Large intestine (tissue), 3 donors: ENCODE results near the gene CDK10. TPM values are rescaled to one million over a fixed set of nuclear protein-coding genes. Genes with fewer than 3 reads are reported as not detected.
A peak's percentile ranks its signal among the peaks of the same experiment; 100 is the strongest.
"Not testable (repeated sequence)": the region's sequence is repeated elsewhere in the genome, so short reads cannot be mapped to it uniquely, and the experiment has no call there.

Experiments
- DNase-seq, 2 donors: peaks; one replicate each; pipeline versions ENCODE4 v3.0.0 to v3.0.0-alpha.2; 2013
- H3K27ac ChIP-seq: one replicate; pipeline ENCODE4 v1.5.1; 2013; ENCODE audit warnings: low read length
- H3K27me3 ChIP-seq: 2 replicates; pipeline ENCODE4 v1.6.1; 2013; ENCODE audit warnings: low read length; ENCODE audit not compliant: control insufficient read depth, insufficient read depth
- H3K36me3 ChIP-seq: 2 replicates; pipeline ENCODE4 v1.6.1; 2013; ENCODE audit warnings: low read length; ENCODE audit not compliant: control insufficient read depth, insufficient read depth
- H3K4me1 ChIP-seq: one replicate; pipeline ENCODE4 v1.6.1; 2013; ENCODE audit warnings: low read length; ENCODE audit not compliant: control insufficient read depth, insufficient read depth
- H3K4me3 ChIP-seq: one replicate; pipeline ENCODE4 v1.5.1; 2013; ENCODE audit warnings: low read length
- H3K9me3 ChIP-seq: one replicate; pipeline ENCODE4 v1.6.1; 2013; ENCODE audit warnings: mild to moderate bottlenecking, low read depth, low read length, moderate library complexity; ENCODE audit not compliant: control insufficient read depth
- WGBS: methylation state at CpG from one replicate; pipeline ENCODE4 v1.1.5; 2013; ENCODE audit warnings: low lambda C conversion rate; ENCODE audit not compliant: insufficient coverage; 5-methylcytosine and 5-hydroxymethylcytosine counted together
- polyA plus RNA-seq: library from polyadenylated mRNA; unstranded; fragments of 120-200 nt; gene quantifications from one replicate; pipeline ENCODE4 v1.2.1, GENCODE V29; 2013

CDK10 gene
- polyA plus RNA-seq, 1 donor = 165 TPM

DNA sequence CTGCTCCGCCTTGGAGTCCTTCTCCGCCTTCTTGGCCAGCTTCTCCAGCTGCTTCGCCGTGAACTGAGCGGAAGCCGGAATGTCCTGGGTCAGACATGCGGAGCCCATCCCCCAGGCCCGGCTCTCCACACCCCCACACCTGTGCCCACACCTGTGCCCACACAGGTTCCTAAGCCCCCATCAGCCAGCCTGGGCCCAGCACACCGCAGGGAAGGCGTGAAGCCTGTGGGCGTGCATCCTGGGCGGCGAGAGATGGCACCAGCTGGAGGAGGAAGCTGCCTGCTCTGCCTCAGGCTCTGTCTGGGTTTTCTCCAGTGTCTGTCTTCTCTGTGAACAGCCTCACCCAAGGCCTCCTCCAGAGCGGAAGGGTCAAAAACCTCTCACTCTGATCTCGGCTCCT, 34.9 kb upstream of the CDK10 start:
- no peak overlapping the region for H3K4me3 ChIP-seq
- H3K4me1 ChIP-seq = peaks cover 4% of the 10 kb centered on the region
- no peak for DNase-seq
- no peak overlapping the region for H3K27ac ChIP-seq
- peaks cover 3% of the 10 kb centered on the region for H3K9me3 ChIP-seq
- H3K27me3 ChIP-seq = no peaks in the 10 kb centered on the region
- peaks cover 36% of the 10 kb centered on the region for H3K36me3 ChIP-seq
- WGBS = no CpG with 5 or more reads among the region's 15 CpGs

DNA sequence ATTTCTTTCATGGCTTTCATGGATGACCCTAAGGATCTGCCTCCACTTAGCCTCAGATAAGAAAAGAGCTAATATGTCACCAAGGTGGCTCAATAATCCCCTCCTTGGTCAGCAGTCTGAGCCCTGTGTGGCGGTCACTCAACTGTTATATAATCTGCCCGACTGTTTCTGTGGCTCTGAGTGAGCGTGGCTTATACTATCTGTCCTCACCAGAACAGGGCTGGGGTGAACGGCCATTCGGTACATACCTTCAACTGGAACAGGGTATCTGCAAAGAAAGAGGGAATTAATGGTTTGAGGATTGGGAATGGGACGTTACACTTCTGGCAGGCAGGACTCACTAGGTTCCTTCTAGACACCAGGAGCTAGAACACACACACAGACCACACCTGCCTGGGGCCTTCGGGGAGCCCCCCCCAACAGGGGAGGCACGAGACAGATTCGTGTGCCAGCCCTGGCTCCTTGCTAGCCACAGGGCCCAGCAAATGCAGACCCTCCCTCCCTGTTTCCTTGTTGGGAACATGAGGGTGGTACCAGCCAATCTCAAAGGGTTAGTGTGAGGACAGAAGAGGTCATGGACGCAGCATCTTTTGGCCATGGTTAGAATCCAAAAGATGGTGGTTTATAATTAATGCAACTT, 32.7 kb upstream of the CDK10 start:
- no CpG with 5 or more reads among the region's 10 CpGs for WGBS
- peaks cover 28% of the 10 kb centered on the region for H3K36me3 ChIP-seq

DNA sequence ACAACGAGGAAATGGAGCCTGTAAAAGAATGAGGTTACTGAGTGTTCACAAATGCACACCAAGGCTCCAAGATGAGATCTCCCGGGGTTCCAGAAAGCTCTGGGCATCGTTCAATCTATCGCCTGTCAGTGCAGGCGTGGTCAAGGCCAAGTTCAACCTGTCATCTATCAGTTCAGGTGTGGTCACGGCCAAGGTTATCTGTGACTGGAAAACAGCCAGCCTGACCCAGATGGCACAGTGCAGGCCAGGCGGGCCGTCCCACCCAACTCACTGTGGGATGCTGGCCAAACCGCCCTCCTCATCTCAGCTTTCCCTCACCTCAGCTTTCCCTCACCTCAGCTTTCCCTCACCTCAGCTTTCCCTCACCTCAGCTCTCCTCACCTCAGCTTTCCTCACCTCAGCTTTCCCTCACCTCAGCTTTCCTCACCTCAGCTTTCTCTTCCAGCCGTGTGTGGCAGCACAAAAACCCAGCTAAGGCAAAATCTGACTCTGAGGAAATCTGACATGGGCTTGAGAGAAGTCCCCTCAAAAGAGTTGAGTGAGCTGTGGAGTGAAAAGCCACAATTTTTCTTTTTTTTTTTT, 31.3 kb upstream of the CDK10 start:
- Histone ChIP-seq H3K4me1 (peaks cover 17% of the 10 kb centered on the region), H3K36me3 (peaks cover 27% of the 10 kb centered on the region), H3K27ac (no peak overlapping the region), H3K27me3 (no peaks in the 10 kb centered on the region), H3K9me3 (no peaks in the 10 kb centered on the region), H3K4me3 (no peak overlapping the region)
- DNase-seq = no peak
- 76% methylated on average over 3 of the region's 10 CpGs for WGBS

More for the DNA sequence above, 32.7 kb upstream of the CDK10 start:
- H3K4me3 ChIP-seq = no peak overlapping the region
- no peak for DNase-seq
- H3K9me3 ChIP-seq = no peaks in the 10 kb centered on the region
- H3K27me3 ChIP-seq = no peaks in the 10 kb centered on the region
- no peak overlapping the region for H3K27ac ChIP-seq
- H3K4me1 ChIP-seq = peaks cover 13% of the 10 kb centered on the region

DNA sequence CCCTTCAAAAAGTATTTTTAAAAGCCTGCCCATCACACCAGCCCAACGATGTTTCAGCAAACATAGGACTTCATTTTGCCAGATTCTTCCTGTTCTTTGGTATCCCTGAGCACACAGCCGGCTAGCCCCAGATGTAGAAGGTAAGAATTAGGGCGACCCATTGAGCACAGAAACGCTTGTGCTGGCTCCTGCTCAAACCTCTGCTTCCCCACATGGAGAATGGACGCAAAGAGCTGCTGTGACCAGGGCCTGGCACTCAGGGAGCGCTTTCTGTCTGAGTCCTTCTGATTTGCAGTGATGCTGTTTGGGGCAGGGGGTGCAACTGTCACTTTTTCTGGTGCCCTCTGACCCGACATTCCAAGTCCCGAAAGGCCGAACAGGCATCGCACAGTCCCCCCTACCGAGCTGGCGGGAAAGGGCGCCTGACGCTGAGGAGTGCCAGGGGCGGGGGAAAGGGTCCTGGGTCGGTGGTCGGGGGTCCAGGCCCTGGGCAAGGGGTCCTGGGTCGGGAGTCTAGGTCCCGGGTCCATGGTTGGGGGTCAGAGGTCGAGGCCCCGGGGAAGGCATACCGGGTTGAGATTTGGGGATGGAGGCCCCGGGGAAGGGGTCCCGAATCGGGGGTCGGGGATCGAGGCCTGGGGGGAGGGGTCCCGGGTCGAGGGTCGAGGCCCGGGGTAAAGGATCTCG, 29.9 kb upstream of the CDK10 start:
- Histone ChIP-seq H3K27me3 (no peaks in the 10 kb centered on the region), H3K4me1 (peaks cover 17% of the 10 kb centered on the region), H3K36me3 (peaks cover 29% of the 10 kb centered on the region), H3K9me3 (no peaks in the 10 kb centered on the region), H3K27ac (no peak overlapping the region), H3K4me3 (peak overlapping the region; percentile 97)
- DNase-seq = no peak
- no CpG with 5 or more reads among the region's 32 CpGs for WGBS

DNA sequence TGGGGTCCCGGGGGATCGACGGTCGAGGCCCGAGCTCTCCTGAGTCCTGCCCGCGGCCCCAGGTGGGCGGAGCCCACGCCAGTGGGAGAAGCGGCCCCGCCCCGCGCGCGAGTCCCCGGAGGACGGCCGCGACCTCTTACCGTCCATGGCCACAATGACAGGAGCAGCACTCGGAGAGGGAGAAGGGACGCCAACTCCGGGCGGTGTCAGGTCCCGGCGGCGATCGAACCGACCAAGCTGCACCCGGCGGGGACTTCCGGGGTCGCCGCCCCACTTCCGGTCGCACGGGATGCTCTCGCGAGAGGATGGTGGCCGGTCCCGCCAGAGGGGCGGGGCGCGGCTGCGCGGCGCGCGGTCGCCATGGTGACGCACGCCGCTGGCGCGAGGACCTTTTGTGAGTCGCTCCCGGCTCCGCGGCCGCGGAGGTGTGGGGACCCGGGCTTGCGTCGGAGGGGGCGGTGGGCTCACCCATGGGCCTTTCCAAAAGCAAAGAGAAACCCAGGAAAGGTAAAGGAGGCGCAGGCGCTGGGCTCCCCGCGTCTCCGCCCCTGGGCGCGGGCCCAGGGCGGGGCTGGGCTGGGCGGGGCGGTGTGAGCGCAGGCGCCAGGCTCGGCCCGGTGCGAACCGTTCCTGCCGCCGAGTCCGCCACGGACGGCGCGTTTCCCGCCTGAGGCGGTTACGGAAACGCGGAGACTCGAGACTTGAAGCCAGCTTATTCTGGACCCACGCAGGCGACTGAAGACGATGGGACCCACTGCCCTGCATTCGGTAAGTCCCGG, 28.9 kb upstream of the CDK10 start, which contains the start of the genes CHMP1A and SPATA33:
Gene CHMP1A (minus strand): TSS at position 267 of the 779 bp plus-strand sequence. CDS start 120 bp downstream, at position 147.
Gene SPATA33 (plus strand): TSS at position 395 of the 779 bp plus-strand sequence. CDS start 76 bp downstream, at position 471.
- H3K4me1 ChIP-seq = peaks cover 17% of the 10 kb centered on the region
- peak within 1 kb of the TSS; percentile 97 for H3K4me3 ChIP-seq
- H3K36me3 ChIP-seq = peaks cover 29% of the 10 kb centered on the region
- no peaks in the 10 kb centered on the region for H3K9me3 ChIP-seq
- H3K27me3 ChIP-seq = no peaks in the 10 kb centered on the region
- peak; percentile 85 to 91 for DNase-seq
- WGBS = no CpG with 5 or more reads among the region's 99 CpGs
- peak within 1 kb of the TSS; percentile 62 for H3K27ac ChIP-seq

DNA sequence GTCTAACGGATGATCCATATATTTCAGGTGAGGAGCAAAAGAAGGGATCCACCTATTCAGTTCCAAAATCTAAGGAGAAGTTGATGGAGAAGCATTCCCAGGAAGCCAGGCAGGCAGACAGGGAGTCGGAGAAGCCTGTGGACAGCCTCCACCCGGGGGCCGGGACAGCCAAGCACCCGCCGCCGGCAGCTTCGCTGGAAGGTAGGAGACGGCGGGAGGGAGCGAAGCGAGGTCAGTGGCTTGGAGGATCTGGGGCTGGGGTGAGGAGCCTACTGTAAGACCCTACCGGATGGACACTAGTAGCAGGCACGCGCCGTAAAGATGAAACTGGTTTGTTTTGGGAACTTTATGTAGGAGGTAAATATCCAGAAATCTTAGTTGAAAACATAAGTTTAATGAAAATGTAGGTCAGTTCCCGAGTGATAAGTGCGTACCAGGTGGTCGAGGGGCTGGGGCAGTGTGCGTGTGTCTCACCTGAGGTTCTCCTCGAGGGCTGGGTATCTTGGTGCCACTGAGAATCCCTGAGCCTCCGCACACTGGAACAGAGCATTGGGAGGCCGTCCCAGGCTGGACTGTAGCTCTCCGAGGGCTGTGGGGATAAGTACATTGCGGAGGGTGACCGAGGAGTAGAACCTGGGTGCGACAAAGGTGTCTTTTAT, 28.1 kb upstream of the CDK10 start:
- H3K4me1 ChIP-seq = peaks cover 17% of the 10 kb centered on the region
- H3K27me3 ChIP-seq = no peaks in the 10 kb centered on the region
- H3K36me3 ChIP-seq = peaks cover 34% of the 10 kb centered on the region
- 0% methylated on average over 3 of the region's 27 CpGs for WGBS
- no peak for DNase-seq
- peak overlapping the region; percentile 62 for H3K27ac ChIP-seq
- peak overlapping the region; percentile 97 for H3K4me3 ChIP-seq
- H3K9me3 ChIP-seq = no peaks in the 10 kb centered on the region

DNA sequence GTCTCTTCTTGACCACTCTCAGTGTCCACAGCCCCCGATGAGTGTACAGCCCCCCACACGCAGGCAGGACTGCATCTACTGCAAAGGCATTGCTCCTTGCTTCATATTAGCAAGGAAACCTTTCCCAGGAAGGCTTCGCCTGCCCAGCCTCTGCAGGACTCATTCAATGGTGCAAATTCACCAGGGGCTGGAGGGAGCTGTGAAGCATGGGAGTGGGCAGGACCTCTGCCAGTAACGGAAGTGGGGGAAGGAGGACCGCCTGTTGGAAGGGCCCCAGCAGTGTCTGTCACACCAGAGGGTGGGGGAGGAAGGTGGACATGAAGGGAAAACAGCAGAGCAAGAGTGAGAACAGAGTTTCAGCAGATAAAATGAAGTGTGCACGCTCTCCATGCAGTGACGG, 26.3 kb upstream of the CDK10 start:
- Histone ChIP-seq H3K4me1 (peaks cover 17% of the 10 kb centered on the region), H3K4me3 (no peak overlapping the region), H3K36me3 (peaks cover 37% of the 10 kb centered on the region), H3K27ac (no peak overlapping the region), H3K27me3 (no peaks in the 10 kb centered on the region), H3K9me3 (peaks cover 2% of the 10 kb centered on the region)
- no CpG with 5 or more reads among the region's 7 CpGs for WGBS
- DNase-seq = no peak

DNA sequence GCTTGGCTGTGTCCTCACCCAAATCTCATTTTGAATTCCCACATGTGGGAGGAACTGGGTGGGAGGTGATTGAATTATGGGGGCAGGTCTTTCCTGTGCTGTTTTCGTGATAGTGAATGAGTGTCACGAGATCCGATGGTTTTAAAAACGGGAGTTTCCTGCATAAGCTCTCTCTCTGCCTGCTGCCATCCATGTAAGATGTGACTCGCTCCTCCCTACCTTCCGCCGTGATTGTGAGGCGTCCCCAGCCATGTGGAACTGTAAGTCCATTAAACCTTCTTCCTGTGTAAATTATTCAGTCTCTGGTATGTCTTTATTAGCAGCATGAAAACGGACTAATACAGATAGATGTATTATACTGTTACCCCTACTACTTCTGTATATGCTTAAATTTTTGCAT, 25.3 kb upstream of the CDK10 start:
- no peak overlapping the region for H3K27ac ChIP-seq
- peaks cover 37% of the 10 kb centered on the region for H3K36me3 ChIP-seq
- H3K27me3 ChIP-seq = no peaks in the 10 kb centered on the region
- no peak for DNase-seq
- no CpG with 5 or more reads among the region's 9 CpGs for WGBS
- peaks cover 17% of the 10 kb centered on the region for H3K4me1 ChIP-seq
- peaks cover 6% of the 10 kb centered on the region for H3K9me3 ChIP-seq
- H3K4me3 ChIP-seq = no peak overlapping the region

DNA sequence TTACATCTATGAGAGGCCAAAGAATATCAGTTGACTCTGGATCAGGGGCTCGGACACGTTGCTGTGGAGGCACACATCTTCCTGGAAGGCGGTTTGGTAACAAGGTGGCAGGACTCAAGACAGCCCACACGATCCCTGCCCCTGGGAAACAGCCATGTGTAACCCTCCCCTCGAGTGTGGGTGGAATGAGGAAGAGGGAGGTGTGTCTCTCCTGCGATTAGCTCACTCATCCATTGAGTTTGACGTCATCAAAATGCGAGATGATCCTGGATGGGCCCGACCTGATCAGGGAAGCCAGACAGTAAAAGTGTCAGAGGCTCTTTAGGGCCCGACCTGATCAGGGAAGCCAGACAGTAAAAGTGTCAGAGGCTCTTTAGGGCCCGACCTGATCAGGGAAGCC, 22.3 kb upstream of the CDK10 start:
- H3K27ac ChIP-seq, DNase-seq, H3K4me3 ChIP-seq, H3K4me1 ChIP-seq, H3K27me3 ChIP-seq: not testable (repeated sequence)
- peaks cover 11% of the 10 kb centered on the region for H3K9me3 ChIP-seq
- H3K36me3 ChIP-seq = peaks cover 37% of the 10 kb centered on the region
- WGBS = no CpG with 5 or more reads among the region's 11 CpGs
